ENCODE data around the gene MTTP.
"Not testable (repeated sequence)": the region's sequence is repeated elsewhere in the genome, so short reads cannot be mapped to it uniquely, and the experiment has no call there.

Gene MTTP

DNA sequence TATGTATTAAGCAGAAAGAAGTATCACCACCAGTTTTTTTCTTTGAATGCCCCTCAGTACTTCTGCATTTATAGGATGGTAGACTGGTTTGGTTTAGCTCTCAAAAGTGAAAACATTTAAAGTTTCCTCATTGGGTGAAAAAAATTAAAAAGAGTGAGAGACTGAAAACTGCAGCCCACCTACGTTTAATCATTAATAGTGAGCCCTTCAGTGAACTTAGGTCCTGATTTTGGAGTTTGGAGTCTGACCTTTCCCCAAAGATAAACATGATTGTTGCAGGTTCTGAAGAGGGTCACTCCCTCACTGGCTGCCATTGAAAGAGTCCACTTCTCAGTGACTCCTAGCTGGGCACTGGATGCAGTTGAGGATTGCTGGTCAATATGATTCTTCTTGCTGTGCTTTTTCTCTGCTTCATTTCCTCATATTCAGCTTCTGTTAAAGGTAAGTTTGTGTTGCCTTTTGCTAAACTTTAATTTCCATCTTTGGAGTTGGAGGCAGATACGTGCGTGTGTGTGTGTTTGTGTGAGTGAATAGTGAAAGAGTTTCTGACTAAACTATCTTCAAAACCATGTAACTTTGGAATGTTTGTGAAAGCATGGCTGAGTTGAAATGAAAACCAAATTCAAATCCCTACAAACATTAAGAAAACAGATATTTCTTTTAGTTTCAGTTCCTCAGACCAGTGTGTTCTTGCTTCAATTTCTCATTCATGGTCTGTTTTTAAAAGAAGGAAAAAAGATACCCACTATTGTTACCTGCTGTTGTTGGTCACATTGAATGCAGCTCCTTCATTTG lies at the start of gene MTTP:
Gene MTTP, plus strand, starts transcription at position 295 of the 795 bp plus-strand sequence. Its CDS starts 86 bp downstream, at position 381.
- H3K4me3 ChIP-seq (ENCODE audit: low read length), result no peak within 1 kb of the TSS
- DNase-seq (ENCODE audit: low read depth), result no peak
- TF ChIP-seq, protein P1, sequence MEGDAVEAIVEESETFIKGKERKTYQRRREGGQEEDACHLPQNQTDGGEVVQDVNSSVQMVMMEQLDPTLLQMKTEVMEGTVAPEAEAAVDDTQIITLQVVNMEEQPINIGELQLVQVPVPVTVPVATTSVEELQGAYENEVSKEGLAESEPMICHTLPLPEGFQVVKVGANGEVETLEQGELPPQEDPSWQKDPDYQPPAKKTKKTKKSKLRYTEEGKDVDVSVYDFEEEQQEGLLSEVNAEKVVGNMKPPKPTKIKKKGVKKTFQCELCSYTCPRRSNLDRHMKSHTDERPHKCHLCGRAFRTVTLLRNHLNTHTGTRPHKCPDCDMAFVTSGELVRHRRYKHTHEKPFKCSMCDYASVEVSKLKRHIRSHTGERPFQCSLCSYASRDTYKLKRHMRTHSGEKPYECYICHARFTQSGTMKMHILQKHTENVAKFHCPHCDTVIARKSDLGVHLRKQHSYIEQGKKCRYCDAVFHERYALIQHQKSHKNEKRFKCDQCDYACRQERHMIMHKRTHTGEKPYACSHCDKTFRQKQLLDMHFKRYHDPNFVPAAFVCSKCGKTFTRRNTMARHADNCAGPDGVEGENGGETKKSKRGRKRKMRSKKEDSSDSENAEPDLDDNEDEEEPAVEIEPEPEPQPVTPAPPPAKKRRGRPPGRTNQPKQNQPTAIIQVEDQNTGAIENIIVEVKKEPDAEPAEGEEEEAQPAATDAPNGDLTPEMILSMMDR (conservative IDR thresholded peaks at IDR 0.05; ENCODE audit: low read depth, low read length), result no peak

DNA sequence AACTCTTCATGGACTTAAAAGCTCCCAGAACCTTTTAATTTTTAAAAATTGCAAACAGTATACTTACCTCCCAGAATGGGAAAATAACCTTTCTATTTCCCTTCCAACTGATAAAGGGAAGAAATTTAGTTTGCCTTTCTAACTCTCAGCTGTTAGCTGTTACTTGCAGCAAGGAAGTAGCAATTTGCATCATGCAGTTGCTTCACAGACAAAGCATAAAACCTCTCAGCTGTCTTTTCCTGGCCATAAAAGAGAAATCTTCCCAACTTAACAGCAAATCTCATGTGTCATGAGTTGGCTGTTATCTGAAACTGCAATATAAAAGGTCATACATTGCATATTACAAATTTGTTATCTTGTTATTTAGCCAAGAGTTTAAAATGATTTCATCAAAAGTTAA lies 45.4 kb upstream of the MTTP start:
- DNase-seq (ENCODE audit: low read depth), result no peak
- TF ChIP-seq, protein P1 (conservative IDR thresholded peaks at IDR 0.05; ENCODE audit: low read depth, low read length), result no peak
- no peak overlapping the region for H3K4me3 ChIP-seq (ENCODE audit: low read length)

DNA sequence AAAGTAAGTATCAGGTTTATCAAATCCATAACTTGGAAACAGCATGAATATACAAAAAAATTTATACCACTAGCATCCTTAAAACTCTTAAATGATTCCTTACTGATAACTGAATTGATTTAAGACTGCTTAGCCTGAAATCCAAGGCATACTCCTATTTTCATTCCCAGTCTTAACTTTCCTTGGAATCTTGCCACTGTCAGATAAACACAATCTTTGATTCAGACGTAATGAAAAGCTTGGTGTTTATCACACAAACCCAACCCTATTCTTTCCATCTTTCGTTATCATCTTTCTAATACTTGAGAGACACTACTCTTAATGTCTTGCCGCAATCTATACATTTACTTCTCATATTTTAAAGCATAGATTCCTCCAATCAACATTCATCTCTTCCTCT lies 44.7 kb upstream of the MTTP start:
- TF ChIP-seq, protein P1 (conservative IDR thresholded peaks at IDR 0.05; ENCODE audit: low read depth, low read length), result no peak
- DNase-seq (ENCODE audit: low read depth), result no peak
- no peak overlapping the region for H3K4me3 ChIP-seq (ENCODE audit: low read length)

DNA sequence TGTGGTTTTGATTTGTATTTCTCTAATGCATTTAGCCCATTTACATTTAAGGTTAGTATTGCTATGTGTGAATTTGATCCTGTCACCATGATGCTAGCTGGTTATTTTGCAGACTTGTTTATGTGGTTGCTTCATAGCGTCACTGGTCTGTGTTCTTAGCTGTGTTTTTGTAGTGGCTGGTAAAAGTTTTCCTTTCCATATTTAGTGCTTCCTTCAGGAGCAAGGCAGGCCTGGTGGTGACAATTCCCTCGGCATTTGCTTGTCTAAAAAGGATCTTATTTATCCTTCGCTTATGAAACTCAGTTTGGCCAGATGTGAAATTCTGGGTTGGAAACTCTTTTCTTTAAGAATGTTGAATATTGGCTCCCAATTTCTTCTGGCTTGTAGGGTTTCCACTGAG lies 39.9 kb upstream of the MTTP start:
- H3K4me3 ChIP-seq (ENCODE audit: low read length); DNase-seq (ENCODE audit: low read depth): not testable (repeated sequence)

DNA sequence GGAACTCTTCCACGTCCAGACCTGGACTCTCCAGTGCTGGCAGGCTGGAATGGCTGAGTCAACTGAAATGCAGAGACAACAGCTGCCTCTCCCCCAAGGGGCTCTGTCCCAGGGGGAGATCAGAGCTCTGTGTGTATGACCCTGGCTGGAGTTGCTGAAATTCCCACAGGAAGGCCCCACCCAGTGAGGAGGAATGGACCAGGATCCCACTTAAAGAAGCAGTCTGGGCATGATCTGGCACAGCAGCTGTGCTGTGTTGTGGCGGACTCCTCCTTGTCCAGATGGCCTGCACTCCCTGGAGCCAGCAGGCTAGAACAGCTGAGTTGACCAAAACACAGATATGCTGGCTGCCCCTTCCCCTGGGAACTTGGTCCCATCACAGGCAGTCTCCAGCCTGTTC lies 38.4 kb upstream of the MTTP start:
- TF ChIP-seq, protein P1 (conservative IDR thresholded peaks at IDR 0.05; ENCODE audit: low read depth, low read length), result no peak
- H3K4me3 ChIP-seq (ENCODE audit: low read length), result no peak overlapping the region
- DNase-seq (ENCODE audit: low read depth), result no peak

DNA sequence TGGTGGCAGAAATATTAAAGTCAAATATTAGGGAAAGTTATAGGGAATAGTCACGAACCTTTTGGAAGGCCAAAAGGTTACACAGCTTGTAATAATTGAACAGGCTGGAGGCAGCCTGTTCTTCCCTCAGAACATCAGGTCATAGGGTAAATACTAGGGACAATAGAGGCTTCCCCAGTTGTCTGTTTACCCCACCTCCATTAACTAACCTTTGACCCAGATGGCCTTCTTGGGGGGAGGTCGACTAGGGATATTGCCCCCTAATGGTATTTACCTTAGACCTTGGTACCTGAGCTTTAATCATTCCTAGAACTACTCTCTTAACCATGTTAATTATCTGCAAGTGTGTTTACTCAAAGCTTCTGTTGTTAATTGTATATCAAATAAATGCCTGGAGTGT lies 37.8 kb upstream of the MTTP start:
- no peak for DNase-seq (ENCODE audit: low read depth)
- TF ChIP-seq, protein P1 (conservative IDR thresholded peaks at IDR 0.05; ENCODE audit: low read depth, low read length), result no peak
- H3K4me3 ChIP-seq (ENCODE audit: low read length), result no peak overlapping the region

DNA sequence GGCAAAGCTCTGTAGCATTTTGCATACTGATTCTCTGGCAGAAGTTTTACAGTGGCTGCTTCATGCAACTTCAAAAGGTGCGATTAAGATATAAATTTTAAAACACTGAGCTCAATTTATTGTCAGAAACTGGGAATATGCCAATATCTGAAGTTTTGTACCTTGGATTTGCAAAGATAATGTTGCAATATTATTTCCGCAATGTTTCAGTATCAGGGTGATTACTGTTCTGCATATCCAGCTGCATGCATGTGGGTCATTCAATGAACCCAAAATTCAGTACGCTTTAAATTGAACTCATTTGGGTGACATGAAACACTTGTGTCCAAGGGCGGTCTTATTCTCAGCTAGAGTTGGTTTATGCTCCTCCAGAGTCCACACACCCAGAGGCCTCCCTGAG lies 37.0 kb upstream of the MTTP start:
- H3K4me3 ChIP-seq (ENCODE audit: low read length), result no peak overlapping the region
- DNase-seq (ENCODE audit: low read depth), result no peak
- TF ChIP-seq, protein P1 (conservative IDR thresholded peaks at IDR 0.05; ENCODE audit: low read depth, low read length), result no peak

Measured in retinal pigment epithelial cell (primary cell).